Measurements from ENCODE around the gene ZNF700.
"Not testable (repeated sequence)": the region's sequence is repeated elsewhere in the genome, so short reads cannot be mapped to it uniquely, and the experiment has no call there.

Gene ZNF700

GRCh38 chr19:11924886-11925650, at the start of gene ZNF700:
ZNF700 (plus strand) TSS chr19:11925107; CDS start chr19:11925211, 104 bp downstream.
- peak; percentile 96 to 97 for DNase-seq
- H3K4me1 ChIP-seq = peaks cover 0 to 28% (median 21%) of the 10 kb centered on the region in 4 donors
- intact Hi-C loops (cut with DNase I; ENCODE audit: low total_unique reads) = loop anchor here (2.0 to 5.0 kb wide), 2 partner anchors 40 to 797 kb away; partner anchors contain the start of genes TNPO2 and ZNF763
- no peaks in the 10 kb centered on the region for H3K36me3 ChIP-seq
- no peaks in the 10 kb centered on the region for H3K9me3 ChIP-seq
- TF ChIP-seq CTCF (IDR thresholded peaks at IDR 0.05) = no peak
- no peaks in the 10 kb centered on the region for H3K27me3 ChIP-seq
- peak within 1 kb of the TSS; percentile 76 to 94 for H3K4me3 ChIP-seq
- H3K27ac ChIP-seq = peak within 1 kb of the TSS; percentile 96

GRCh38 chr19:11879687-11880266, 45.1 kb upstream of the ZNF700 start:
- H3K27ac ChIP-seq, DNase-seq, H3K36me3 ChIP-seq, H3K4me3 ChIP-seq, H3K9me3 ChIP-seq, H3K4me1 ChIP-seq, H3K27me3 ChIP-seq: not testable (repeated sequence)
- intact Hi-C loops (cut with DNase I; ENCODE audit: low total_unique reads) = loop anchor here (10.0 kb wide), 1 partner anchor 85 kb away; the partner anchor contains the start of gene ZNF491

GRCh38 chr19:11880598-11880997, 44.3 kb upstream of the ZNF700 start:
- DNase-seq = no peak
- Histone ChIP-seq H3K27ac (no peak overlapping the region), H3K9me3 (no peaks in the 10 kb centered on the region), H3K36me3 (no peaks in the 10 kb centered on the region), H3K4me3 (no peak overlapping the region), H3K27me3 (no peaks in the 10 kb centered on the region), H3K4me1 (no peaks in the 10 kb centered on the region)
- intact Hi-C loops (cut with DNase I; ENCODE audit: low total_unique reads) = loop anchor here (10.0 kb wide), 1 partner anchor 86 kb away; the partner anchor contains the start of gene ZNF491
- TF ChIP-seq CTCF (IDR thresholded peaks at IDR 0.05) = no peak

GRCh38 chr19:11881151-11881800, 43.6 kb upstream of the ZNF700 start:
- DNase-seq = peak; percentile 24 to 66
- TF ChIP-seq CTCF (IDR thresholded peaks at IDR 0.05) = peak; percentile 59 to 66
- Histone ChIP-seq H3K4me1 (no peaks in the 10 kb centered on the region), H3K36me3 (no peaks in the 10 kb centered on the region), H3K9me3 (no peaks in the 10 kb centered on the region), H3K27ac (no peak overlapping the region), H3K27me3 (no peaks in the 10 kb centered on the region), H3K4me3 (no peak overlapping the region)
- intact Hi-C loops (cut with DNase I; ENCODE audit: low total_unique reads) = loop anchor here (10.0 kb wide), 1 partner anchor 86 kb away; the partner anchor contains the start of gene ZNF491

- no peaks in the 10 kb centered on the region for H3K9me3 ChIP-seq
- DNase-seq = no peak
- peaks cover 0 to 5% (median 2%) of the 10 kb centered on the region in 4 donors for H3K4me1 ChIP-seq
- no peaks in the 10 kb centered on the region for H3K27me3 ChIP-seq
- no peak overlapping the region for H3K4me3 ChIP-seq
- H3K27ac ChIP-seq = no peak overlapping the region
- intact Hi-C loops (cut with DNase I; ENCODE audit: low total_unique reads) = loop anchor here (10.0 kb wide), 1 partner anchor 88 kb away; the partner anchor contains the start of gene ZNF491
- TF ChIP-seq CTCF (IDR thresholded peaks at IDR 0.05) = no peak
- no peaks in the 10 kb centered on the region for H3K36me3 ChIP-seq
These were observed 42.3 kb upstream of the ZNF700 start for GRCh38 chr19:11882606-11883005.
